AG04450 (cell line): Measurements from ENCODE around the gene MISP. TPM values are rescaled to one million over a fixed set of nuclear protein-coding genes. Genes with fewer than 3 reads are reported as not detected.

ENCODE experiments used
- CTCF ChIA-PET: fragments of 300-600, 350-600 bp; formaldehyde crosslinking; extraction: SDS; loops from one replicate; lab custom pipeline; 2022; ENCODE audit warnings: antibody characterized with exemption, inconsistent platforms; lab: Charles Lee
- POLR2A ChIA-PET: fragments of 350-600 bp; formaldehyde crosslinking; extraction: SDS; loops from one replicate; lab custom pipeline; 2021; ENCODE audit warnings: antibody characterized with exemption, inconsistent platforms; lab: Yijun Ruan, JAX
- DNase-seq: peaks from one replicate; pipeline ENCODE4 v3.0.0-alpha.2; 2011; ENCODE audit warnings: low read depth, low spot score
- H3K27ac ChIP-seq: one replicate; pipeline ENCODE4 v1.5.1; 2012; ENCODE audit warnings: low read depth, low read length, control low read depth
- H3K27me3 ChIP-seq: one replicate; pipeline ENCODE4 v1.6.0; 2012; ENCODE audit warnings: low read length; ENCODE audit not compliant: control insufficient read depth, insufficient read depth
- H3K4me3 ChIP-seq: 2 replicates; pipeline ENCODE4 v1.5.1; 2011; ENCODE audit warnings: mild to moderate bottlenecking, low read depth, low read length, control low read depth
- H3K9me3 ChIP-seq: 2 replicates; pipeline ENCODE4 v1.5.1; 2012; ENCODE audit warnings: low read length; ENCODE audit not compliant: control insufficient read depth, insufficient read depth
- polyA plus RNA-seq: library from polyadenylated mRNA; depleted of rRNA; stranded (reverse); fragments of >200 nt; gene quantifications from 2 replicates; pipeline ENCODE4 v1.2.3, GENCODE V29; 2011
- TF ChIP-seq, protein P1 (sequence below): IDR thresholded peaks from 2 replicates; pipeline ENCODE4 v1.5.1; 2011; ENCODE audit warnings: low read depth, low read length, control low read depth, inconsistent platforms

The MISP gene
- polyA plus RNA-seq, 1 experiment = 0.09 TPM

DNA sequence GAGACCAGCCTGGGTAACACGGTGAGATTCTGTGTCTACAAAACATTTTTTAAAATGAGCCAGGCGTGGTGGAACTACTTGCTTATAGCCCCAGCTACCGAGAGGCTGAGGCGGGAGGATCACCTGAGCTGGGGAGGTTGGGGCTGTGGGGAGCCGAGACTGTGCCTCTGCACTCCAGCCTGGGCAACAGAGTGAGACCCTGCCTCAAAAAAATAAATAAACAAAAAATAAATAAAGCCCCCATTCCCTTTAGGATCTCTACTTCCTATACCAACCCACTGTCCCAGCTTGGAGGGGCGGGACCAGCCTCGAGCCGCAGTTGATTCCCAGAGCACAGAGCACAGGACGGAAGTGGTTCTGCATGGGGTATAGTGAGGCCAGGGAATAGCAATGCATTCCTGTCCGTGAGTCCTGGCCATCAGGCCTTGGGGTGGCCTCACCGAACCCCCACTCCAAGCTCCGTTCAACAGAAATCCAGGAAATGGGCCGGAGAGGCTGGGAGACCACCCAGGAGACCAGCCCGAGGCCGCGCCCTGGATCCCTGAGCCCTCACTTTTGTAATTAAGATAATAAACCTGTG, 41.5 kb downstream of the MISP start:
- POLR2A ChIA-PET = no interaction called here
- Histone ChIP-seq H3K27ac (no peak overlapping the region), H3K4me3 (no peak overlapping the region), H3K9me3 (no peaks in the 10 kb centered on the region; the same call in 1 of the 2 replicates), H3K27me3 (no peaks in the 10 kb centered on the region)
- no peak for DNase-seq
- TF ChIP-seq, protein P1, sequence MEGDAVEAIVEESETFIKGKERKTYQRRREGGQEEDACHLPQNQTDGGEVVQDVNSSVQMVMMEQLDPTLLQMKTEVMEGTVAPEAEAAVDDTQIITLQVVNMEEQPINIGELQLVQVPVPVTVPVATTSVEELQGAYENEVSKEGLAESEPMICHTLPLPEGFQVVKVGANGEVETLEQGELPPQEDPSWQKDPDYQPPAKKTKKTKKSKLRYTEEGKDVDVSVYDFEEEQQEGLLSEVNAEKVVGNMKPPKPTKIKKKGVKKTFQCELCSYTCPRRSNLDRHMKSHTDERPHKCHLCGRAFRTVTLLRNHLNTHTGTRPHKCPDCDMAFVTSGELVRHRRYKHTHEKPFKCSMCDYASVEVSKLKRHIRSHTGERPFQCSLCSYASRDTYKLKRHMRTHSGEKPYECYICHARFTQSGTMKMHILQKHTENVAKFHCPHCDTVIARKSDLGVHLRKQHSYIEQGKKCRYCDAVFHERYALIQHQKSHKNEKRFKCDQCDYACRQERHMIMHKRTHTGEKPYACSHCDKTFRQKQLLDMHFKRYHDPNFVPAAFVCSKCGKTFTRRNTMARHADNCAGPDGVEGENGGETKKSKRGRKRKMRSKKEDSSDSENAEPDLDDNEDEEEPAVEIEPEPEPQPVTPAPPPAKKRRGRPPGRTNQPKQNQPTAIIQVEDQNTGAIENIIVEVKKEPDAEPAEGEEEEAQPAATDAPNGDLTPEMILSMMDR = no peak
- CTCF ChIA-PET = no interaction called here

- CTCF ChIA-PET = no interaction called here
- no peak overlapping the region for H3K4me3 ChIP-seq
- DNase-seq = no peak
- H3K9me3 ChIP-seq = no peaks in the 10 kb centered on the region; the same call in 1 of the 2 replicates
- H3K27me3 ChIP-seq = no peaks in the 10 kb centered on the region
- H3K27ac ChIP-seq = no peak overlapping the region
- POLR2A ChIA-PET = no interaction called here
- TF ChIP-seq, protein P1 = no peak
Observed at GRCh38 chr19:793806-794205, 42.9 kb downstream of the MISP start.

GRCh38 chr19:795073-795611, 44.2 kb downstream of the MISP start:
- Histone ChIP-seq H3K27ac (no peak overlapping the region), H3K9me3 (no peaks in the 10 kb centered on the region; the same call in 1 of the 2 replicates), H3K27me3 (no peaks in the 10 kb centered on the region), H3K4me3 (no peak overlapping the region)
- ChIA-PET CTCF (no interaction called here), POLR2A (interaction anchor here (0.7 kb wide), 1 partner anchor 104 kb away, joined by 3 read pairs; no protein-coding TSS in a partner anchor)
- TF ChIP-seq, protein P1 = no peak
- DNase-seq = no peak

GRCh38 chr19:795691-796581, 45.0 kb downstream of the MISP start:
- CTCF ChIA-PET = no interaction called here
- Histone ChIP-seq H3K9me3 (no peaks in the 10 kb centered on the region; the same call in 1 of the 2 replicates), H3K4me3 (peak overlapping the region; percentile 66), H3K27me3 (no peaks in the 10 kb centered on the region), H3K27ac (peak overlapping the region; percentile 65)
- TF ChIP-seq, protein P1 = no peak
- POLR2A ChIA-PET = interaction anchor here (0.7 to 2.3 kb wide), 3 partner anchors 17 to 103 kb away, joined by 3 to 11 read pairs (median 6); no protein-coding TSS in a partner anchor
- DNase-seq = no peak
